Thoracic aorta (tissue), 2 donors: Measurements from ENCODE around the gene MPPED1. TPM values are rescaled to one million over a fixed set of nuclear protein-coding genes. Genes with fewer than 3 reads are reported as not detected.

Experiments used
- ATAC-seq: fragments of 150-250 bp; one replicate; pipeline ENCODE4 v1.8.0; 2017; ENCODE audit warnings: low read depth; ENCODE audit not compliant: insufficient number of reproducible peaks, low FRiP score
- DNase-seq: peaks from one replicate; pipeline ENCODE4 v3.0.0-alpha.2; 2020; ENCODE audit warnings: low spot score
- H3K27ac ChIP-seq, 2 donors: fragments of 200-600 bp; sonication (generic); 1 replicate in 1 of 2; 2 replicates in 1 of 2; pipeline ENCODE4 v1.5.1; 2016; ENCODE audit warnings: mild to moderate bottlenecking in 2 of 2, moderate library complexity in 2 of 2
- H3K27me3 ChIP-seq: fragments of 200-600 bp; sonication (generic); replicated peaks from 2 replicates; pipeline ENCODE4 v1.6.0; 2016; ENCODE audit warnings: mild to moderate bottlenecking; ENCODE audit not compliant: insufficient read depth
- H3K36me3 ChIP-seq: fragments of 200-600 bp; sonication (generic); one replicate; pipeline ENCODE4 v1.5.1; 2016
- H3K4me1 ChIP-seq, 2 donors: fragments of 200-600 bp; sonication (generic); 1 replicate in 1 of 2; 2 replicates in 1 of 2; pipeline versions ENCODE4 v1.5.1 to v1.6.0; 2016; ENCODE audit warnings: low read depth in 2 of 2, mild to moderate bottlenecking in 1 of 2; ENCODE audit not compliant: control insufficient read depth in 1 of 2
- H3K4me3 ChIP-seq: fragments of 200-600 bp; sonication (generic); 2 replicates; pipeline ENCODE4 v1.5.1; 2016; ENCODE audit warnings: mild to moderate bottlenecking
- H3K9me3 ChIP-seq: fragments of 200-600 bp; sonication (generic); 2 replicates; pipeline ENCODE4 v1.5.1; 2016
- total RNA-seq, 2 donors: library from RNA; depleted of rRNA; stranded (reverse); fragments of >200 nt; gene quantifications; one replicate each; pipeline versions ENCODE4 v1.1.0 to v1.2.3, GENCODE V29; 2016
- TF ChIP-seq, protein P1 (sequence below): fragments of 200-600 bp; sonication (generic); IDR thresholded peaks from one replicate; pipeline ENCODE4 v1.5.1; 2019; ENCODE audit warnings: antibody characterized with exemption

Gene MPPED1
- total RNA-seq, 2 donors from 2014 or later = not detected

- Histone ChIP-seq H3K4me1 (no peaks in the 10 kb centered on the region), H3K4me3 (no peak overlapping the region), H3K36me3 (no peaks in the 10 kb centered on the region), H3K9me3 (no peaks in the 10 kb centered on the region), H3K27ac (no peak overlapping the region), H3K27me3 (no peaks in the 10 kb centered on the region)
- TF ChIP-seq, protein P1, sequence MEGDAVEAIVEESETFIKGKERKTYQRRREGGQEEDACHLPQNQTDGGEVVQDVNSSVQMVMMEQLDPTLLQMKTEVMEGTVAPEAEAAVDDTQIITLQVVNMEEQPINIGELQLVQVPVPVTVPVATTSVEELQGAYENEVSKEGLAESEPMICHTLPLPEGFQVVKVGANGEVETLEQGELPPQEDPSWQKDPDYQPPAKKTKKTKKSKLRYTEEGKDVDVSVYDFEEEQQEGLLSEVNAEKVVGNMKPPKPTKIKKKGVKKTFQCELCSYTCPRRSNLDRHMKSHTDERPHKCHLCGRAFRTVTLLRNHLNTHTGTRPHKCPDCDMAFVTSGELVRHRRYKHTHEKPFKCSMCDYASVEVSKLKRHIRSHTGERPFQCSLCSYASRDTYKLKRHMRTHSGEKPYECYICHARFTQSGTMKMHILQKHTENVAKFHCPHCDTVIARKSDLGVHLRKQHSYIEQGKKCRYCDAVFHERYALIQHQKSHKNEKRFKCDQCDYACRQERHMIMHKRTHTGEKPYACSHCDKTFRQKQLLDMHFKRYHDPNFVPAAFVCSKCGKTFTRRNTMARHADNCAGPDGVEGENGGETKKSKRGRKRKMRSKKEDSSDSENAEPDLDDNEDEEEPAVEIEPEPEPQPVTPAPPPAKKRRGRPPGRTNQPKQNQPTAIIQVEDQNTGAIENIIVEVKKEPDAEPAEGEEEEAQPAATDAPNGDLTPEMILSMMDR = no peak
- DNase-seq (no peak), ATAC-seq (no peak)
These were observed 134.4 kb downstream of the MPPED1 start for GRCh38 chr22:43546186-43546585.

- Histone ChIP-seq H3K4me3 (no peak overlapping the region), H3K36me3 (no peaks in the 10 kb centered on the region), H3K9me3 (no peaks in the 10 kb centered on the region), H3K27ac (no peak overlapping the region), H3K27me3 (no peaks in the 10 kb centered on the region), H3K4me1 (no peaks in the 10 kb centered on the region)
- TF ChIP-seq, protein P1 = no peak
- DNase-seq (no peak), ATAC-seq (no peak)
These were observed 138.3 kb downstream of the MPPED1 start for GRCh38 chr22:43550024-43550620.

GRCh38 chr22:43550672-43551071 is 138.9 kb downstream of the MPPED1 start:
- no peaks in the 10 kb centered on the region for H3K4me1 ChIP-seq
- no peak for ATAC-seq
- DNase-seq = no peak

GRCh38 chr22:43553451-43554258 is 141.8 kb downstream of the MPPED1 start:
- no peak for DNase-seq
- no peak for ATAC-seq
- H3K27ac ChIP-seq = no peak overlapping the region

More at GRCh38 chr22:43550672-43551071, 138.9 kb downstream of the MPPED1 start:
- Histone ChIP-seq H3K4me3 (no peak overlapping the region), H3K9me3 (no peaks in the 10 kb centered on the region), H3K27me3 (no peaks in the 10 kb centered on the region), H3K36me3 (no peaks in the 10 kb centered on the region), H3K27ac (no peak overlapping the region)
- TF ChIP-seq, protein P1 = no peak

GRCh38 chr22:43554259-43554636 is 142.4 kb downstream of the MPPED1 start:
- no peak overlapping the region for H3K4me3 ChIP-seq
- ATAC-seq (no peak), DNase-seq (no peak)
- no peaks in the 10 kb centered on the region for H3K36me3 ChIP-seq
- H3K27ac ChIP-seq = no peak overlapping the region
- H3K27me3 ChIP-seq = no peaks in the 10 kb centered on the region
- no peaks in the 10 kb centered on the region for H3K4me1 ChIP-seq
- peaks cover 3% of the 10 kb centered on the region for H3K9me3 ChIP-seq
- TF ChIP-seq, protein P1 = no peak

More at GRCh38 chr22:43553451-43554258, 141.8 kb downstream of the MPPED1 start:
- H3K4me3 ChIP-seq = no peak overlapping the region
- TF ChIP-seq, protein P1 = no peak
- H3K4me1 ChIP-seq = no peaks in the 10 kb centered on the region
- H3K36me3 ChIP-seq = no peaks in the 10 kb centered on the region
- H3K27me3 ChIP-seq = no peaks in the 10 kb centered on the region
- peaks cover 3% of the 10 kb centered on the region for H3K9me3 ChIP-seq
